HG02840 (cell line): ENCODE results near the gene NBEA.

Experiments
- ATAC-seq: cut with Tn5 transposase; IDR thresholded peaks from one replicate; pipeline ENCODE4 v1.9.1; 2021; ENCODE audit warnings: mild to moderate bottlenecking, moderate library complexity, moderate number of reproducible peaks; ENCODE audit not compliant: unreplicated experiment, low FRiP score

NBEA gene

DNA sequence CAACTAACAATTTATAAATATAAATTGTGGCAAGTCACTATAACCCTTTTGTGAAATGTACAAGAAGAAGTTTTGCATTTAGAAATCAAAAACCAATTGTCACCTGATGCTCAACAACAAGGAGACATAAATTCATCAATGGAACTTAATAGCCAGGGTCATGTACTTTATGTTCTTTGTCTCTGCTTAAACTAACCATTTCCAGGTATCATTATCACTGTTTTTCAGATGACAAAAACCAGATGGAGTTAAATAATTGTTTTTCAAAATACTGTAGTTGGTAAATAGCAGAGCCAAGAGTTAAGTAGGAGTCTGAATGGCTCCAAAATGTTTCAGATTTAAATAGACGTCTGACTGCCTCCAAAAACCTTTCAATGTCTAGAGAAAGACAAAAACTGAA, 606.7 kb downstream of the NBEA start:
- no peak for ATAC-seq

DNA sequence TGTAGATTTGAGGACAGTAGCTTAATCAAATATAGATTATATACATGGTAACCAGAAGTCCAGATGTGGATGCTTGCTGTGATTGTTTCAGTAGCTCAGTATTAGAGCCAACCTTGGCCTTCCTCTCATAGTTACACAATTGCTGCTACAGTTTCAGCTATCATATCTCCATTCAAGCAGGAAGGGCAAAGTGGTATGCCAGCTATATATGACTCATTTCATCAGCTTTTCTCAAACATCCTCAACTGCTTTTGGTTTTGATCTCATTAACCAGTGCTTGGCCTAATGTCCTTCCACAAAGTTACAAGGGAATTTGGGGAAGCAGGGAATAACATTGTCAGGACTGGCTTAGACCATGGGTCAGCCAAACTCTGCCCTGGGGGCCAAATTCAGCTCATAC, 607.4 kb downstream of the NBEA start:
- ATAC-seq = no peak

DNA sequence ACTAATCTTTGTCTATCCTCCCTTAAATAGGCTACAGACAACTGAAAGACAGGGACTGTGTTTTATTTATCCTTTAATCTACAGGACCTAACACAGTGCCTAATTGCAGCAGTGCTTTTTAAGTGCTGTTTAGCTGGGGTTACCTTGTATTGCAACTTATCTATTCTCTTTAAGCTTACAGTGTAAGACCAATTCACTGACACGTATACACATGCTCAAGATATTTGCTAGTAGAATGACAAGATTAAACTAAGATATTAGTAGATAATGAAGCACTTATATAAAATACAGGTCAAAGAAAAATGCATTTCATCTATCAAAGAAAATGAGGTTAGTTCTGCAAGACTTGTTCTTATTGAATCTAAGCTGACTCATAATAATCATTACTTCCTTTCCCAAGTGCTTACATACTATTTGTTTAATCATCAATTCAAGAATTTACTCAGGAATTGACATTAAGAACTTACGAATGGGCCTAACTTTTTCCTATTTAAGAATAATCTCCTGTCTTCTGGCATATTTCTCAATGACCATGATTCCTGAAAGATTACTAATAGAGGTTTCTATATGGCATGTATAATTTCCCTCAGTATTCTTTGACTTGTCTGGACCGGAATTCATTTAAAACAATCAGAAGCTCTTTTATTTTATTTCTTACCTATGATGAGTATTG, 610.2 kb downstream of the NBEA start:
- no peak for ATAC-seq

DNA sequence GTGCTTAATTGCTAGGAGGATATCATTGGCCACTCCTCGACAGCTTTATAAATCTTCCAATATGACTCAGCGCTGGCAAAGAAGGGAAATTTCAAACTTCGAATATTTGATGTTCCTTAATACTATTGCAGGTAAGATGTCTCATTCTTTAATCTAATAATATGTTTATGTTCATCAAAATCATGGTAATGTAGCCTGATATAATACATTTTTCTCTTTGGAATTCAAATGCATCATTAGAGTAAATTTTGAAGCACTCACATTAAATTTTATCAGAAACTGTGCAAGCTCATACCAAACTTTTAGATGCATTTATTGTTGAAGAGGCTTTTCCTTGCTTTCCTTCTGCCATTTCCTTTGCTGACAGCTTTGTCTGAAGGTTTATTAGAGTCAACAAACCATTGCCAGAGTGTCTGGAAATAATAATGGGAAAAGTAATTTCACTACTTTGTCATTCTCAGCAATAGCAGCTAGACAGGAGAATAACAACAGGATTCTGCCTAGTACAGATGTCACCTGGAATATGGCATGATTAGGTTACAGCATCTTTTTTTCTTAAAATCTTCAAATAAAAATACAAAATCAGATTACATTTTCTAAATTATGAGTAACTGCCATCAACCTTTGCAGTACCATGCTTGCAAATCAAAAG, 613.0 kb downstream of the NBEA start:
- no peak for ATAC-seq

DNA sequence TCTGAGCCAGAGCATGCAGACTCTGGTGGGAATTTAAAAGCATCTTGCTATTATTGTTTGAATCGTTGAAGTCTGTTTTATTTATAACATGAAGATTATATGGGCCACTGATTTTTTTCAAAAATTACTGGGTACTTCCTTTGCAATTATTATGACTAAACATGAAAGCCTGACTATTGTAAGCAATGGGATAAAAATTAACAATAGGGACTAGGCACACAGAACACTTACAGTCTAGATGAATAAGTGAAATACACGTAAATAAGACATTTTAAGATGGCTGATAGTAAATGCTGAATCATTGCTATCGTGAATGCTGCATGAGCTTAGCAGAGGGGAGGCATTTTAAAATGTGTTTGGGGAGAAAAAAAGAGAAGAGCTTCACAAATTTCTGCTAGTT, 615.4 kb downstream of the NBEA start:
- no peak for ATAC-seq

DNA sequence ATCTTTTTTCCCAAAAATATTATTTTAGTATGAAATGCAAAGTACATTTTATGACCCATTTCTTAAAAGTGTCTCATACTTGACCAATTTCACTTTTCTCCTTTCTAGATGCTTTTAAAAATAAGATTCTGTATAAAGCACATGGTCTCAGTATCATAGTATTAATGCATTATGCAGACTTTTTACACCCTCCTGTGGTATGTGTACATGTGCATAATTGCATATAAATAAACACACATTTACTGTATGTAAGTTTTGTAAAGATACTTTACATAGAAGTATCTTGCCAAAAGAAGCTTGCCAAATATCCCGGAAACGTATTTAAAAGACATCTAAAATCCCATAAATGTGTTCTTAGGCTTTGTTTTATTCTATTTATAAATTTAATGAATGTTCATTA, 619.5 kb downstream of the NBEA start:
- ATAC-seq = no peak

DNA sequence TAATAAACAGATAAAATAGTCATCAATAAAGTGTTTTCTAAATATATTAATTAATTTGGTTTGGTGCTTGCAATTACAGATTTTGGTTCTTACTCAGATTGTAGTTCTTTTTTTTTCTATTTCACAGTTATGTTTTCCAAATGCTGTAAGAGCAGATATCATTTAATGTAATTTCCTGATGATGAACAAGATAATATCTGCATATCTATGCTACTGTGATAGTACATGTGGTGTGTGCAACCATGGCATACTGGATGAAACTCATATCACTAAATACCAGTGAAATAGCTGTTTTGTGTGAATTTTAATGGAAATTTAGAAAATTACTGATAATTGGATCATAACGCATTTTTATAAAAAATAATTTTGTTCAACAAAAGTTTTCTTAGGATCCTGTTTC, 623.2 kb downstream of the NBEA start:
- no peak for ATAC-seq

DNA sequence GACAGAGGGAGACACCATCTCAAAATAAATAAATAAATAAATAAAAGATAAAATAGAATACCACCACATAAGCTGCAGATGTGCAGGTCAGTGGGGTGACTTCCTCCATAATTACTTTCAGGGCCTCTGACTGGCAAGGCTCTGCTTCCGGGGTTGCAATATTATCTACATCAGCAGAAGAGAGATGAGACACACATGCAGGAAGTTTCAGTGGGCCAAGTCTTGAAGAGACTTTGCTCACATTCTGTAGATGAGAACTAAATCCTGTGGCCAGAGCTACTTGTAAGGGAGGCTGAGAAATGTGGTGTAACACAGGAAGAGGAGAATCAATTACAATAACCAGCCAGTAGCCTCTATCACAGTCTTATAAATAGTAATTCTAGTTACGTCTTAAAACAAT, 624.3 kb downstream of the NBEA start:
- no peak for ATAC-seq

DNA sequence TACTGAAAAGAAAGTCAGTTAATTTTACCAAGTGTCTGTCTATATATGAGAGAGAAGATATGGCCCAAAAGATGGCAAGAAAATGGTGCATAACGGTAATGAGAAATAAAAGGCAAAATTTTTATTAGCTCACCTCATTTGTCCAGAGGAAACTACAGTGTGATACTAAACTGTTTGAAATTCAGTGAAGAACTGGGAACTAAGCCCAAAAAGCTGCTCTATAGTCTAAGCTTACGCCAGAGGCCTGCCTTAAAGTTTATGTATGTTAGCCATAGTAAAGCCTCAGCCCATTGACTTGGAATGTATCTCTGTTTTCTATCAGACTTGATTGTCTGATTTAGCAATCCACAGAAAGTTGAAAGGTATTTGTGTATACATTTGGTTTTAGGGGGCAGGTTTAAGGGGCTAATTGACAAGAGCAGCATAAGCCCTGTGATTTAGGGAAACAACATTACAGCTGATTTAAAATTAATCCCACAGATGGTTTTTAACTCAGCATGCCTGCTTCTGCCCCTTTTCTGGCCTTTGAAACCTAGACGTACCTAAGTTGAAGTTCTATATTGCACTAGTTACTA, 625.4 kb downstream of the NBEA start:
- ATAC-seq = no peak

DNA sequence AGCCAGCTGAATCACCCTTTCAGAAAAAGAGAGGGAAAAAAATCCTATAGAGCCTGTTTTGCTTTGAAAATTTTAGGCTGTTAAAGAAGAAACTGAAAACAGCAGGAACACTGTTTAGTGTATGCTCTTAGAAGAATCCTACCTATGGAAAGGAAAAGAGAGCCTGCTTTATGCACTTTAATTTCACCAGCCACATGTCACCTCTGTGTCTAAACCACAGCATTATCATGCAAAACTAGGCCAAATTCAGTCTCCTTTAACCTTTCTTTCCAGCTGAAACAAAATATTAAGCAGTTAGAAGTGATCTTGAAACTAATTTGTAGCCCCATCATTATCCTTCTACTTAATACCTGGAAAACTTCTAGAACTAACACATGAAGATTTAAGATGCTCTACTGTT, 631.6 kb downstream of the NBEA start:
- no peak for ATAC-seq

DNA sequence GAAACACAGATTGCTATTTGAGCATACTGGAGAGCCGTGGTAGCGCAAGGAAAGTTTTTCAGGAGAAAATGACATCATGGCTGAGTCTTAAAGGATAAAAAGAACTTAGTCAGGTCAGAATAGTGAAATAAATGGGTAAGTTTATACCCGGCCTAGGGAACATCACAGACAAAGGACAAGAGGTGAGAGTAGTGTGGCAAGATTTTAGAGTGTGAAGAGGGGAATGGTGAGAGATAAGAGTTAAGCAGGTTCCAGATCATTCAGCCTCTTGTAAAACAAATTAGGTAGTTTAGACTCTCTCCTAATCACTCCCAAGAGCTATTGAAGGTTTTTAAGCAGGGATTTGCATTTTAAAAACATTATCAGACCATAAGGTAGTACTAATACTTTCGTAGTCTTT, 650.4 kb downstream of the NBEA start:
- ATAC-seq = no peak

DNA sequence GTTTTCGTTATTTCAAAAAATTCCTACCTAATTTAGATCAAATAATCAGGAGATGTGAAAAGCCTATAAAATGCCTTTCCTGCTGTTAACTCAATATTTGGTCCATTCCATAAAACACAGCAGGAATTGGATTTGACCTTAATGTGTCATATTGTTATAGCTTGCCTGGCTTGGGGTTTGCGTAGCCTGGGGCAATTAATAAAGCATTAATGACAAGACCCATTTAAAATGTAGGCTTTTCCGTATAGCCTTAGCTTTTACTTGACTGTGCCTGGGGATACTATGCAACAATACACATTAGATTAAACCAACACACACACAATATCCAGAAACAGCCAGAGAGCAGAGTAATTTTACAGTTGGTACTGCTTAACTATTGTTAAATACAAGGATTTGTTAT, 651.6 kb downstream of the NBEA start:
- no peak for ATAC-seq

DNA sequence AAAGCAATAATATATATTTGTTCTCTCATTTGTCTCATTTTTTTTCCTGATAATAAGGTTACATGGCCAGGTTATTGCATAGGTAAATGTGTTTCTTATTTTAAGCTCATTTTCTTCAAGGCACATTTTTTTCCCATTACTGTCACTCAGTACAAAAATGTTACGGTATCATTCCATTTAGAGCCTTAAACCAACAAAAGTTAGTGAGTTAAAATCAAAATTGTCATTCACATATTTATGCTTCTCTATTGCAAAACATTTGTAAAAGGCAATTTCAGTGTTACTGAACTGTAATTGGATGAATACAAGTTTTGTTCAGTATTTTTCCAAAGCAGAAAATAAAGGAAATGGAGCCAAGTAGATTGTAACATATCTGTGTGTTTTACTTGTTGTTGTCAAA, 652.0 kb downstream of the NBEA start:
- ATAC-seq = no peak

DNA sequence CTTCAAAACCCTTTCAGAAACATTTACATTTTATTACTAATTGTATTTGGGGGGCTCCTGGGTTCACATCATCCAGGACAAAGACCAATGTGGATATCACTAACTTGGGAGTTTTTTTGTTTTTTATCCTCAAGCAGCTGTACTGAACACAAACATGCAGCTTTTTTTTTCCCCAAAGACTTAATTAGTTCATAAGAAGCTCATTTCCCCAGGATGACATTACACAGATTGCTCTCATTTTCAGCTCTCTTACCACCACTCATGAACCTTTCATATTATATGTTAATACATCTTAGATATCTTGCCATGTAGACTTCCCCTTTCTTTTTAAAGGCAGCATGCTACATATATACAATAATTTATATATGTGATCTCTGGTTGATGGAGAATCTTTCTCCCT, 653.1 kb downstream of the NBEA start:
- ATAC-seq = no peak

DNA sequence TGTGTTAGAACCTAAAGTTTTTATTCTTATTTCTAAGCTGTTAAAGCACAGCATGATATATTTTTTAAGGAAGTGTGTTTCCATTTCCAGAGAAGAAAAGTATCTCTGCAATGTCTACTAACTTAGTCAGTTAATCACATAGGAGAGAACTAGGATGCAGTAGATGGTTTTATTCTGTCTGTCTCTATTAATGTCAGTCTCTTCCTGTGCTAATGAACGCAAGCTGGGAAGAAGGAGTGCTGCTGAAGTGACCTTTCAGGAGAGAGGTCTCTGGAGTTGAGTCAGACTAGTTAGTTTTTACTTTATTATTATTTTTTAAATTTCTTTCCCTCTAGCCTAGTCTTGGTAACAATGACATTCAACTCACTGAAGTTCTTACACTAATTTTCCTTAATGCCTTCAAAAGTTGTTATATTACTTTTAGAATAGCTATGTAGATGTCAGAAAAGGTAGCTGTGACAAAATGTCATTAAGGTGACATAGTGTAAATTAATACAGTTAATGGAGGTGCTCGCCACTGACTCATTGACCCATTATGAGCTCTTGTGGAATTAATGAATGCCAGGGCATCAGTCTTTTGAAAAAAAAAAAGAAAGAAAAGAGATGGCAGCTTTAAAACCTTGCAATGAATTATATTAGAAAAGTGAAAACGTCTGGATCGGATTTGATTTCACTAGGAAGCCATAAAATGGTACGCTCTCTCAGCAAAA, 654.4 kb downstream of the NBEA start:
- no peak for ATAC-seq

DNA sequence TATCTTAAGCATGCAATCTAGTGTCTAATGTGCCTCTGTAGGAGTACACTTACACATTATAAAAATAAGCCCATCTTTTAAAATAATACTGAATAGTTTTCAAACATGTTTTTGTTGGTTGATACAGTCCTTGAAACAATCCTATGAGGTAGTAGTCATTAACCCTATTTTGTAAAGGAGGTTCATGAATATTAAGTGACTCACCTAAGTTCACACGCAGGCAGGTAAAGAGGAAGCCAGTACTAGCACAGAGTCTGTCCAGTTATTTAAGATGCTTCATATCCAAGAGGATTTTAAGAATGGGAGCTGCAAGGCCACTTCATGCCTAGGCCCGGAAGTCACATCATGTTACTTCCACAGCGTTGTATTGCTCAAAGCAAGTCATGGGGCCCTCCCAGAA, 655.4 kb downstream of the NBEA start:
- no peak for ATAC-seq

DNA sequence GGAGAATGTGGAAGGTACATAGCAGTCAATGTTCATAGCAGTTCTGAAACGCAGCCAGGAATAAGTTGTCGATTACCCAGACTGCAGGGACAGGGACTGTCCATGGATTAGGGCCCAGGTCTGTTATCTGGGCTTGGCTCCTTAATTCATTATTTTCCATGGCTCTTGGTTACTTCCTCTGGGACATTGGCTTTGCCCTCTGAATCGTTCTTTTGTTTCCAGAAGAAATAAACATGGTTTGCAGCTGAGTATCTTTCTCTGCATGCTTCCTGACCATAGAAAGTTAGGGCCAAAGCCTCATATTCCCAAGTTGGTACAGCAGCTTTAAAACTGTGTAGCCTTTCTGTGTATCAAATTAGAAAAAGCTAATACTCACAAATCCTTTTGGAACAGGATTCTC, 656.2 kb downstream of the NBEA start:
- ATAC-seq = no peak

DNA sequence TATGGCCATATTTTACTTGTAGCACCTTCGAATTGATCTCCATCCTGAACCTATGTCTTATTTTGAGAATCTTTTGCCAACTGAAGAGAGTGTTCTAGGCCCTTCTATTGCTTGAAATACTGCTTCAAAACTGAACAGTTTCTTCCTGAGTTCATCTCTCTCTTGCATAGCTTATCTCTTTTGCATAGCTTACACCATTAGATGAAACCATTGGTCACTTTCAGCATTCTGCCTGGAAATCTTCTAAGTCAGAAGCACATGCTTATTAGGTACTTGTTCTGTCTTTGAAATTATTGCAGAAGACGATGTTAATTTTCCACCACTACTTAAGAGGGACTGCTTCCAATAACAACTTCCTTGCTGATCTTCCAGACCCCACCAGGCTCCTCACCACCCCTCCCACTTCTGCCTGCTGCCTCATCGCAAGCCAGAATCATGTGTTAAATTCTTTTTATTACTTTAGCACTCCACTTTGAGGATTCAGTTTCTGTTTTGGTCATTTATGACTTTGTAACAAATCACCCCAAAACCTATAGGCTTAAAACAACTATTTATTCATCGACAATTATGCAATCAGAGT, 656.8 kb downstream of the NBEA start:
- ATAC-seq = no peak

DNA sequence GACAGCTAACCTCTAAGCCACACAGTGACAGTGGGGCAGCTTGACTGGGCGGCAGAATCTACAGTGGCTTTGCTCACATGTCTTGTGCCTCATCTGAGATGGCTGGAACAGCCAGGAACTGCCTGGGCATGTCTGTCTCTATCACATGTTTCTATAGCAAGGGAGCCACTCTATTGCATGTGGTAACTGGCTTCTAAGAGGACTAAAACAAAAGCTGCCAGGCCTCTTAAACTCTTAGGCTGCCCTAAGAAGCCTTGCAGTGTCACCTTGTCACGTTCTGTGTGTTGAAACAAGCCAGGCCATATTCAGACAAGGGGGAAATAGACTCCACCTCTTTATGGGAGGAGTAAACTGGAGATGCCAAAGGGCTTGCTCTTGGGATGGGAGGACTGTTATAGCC, 657.3 kb downstream of the NBEA start:
- no peak for ATAC-seq

DNA sequence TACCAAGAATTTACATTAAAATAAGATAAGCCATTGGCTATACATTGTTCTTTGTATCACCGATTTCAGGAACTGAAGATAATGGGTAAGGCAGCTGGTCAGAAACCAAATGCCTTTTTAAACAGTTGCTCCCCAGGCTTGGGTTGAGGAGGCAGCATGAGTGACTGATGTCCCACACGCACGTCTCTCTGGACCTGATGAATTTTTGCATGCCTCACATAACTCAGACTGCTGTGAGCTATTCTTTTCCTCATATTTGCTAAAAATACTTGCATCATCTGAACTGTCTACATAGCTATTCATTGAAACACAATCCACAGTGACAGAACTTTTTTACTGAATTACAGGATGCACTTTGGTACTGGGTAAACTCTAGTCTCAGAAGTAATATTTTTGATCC, 658.1 kb downstream of the NBEA start:
- ATAC-seq = no peak

DNA sequence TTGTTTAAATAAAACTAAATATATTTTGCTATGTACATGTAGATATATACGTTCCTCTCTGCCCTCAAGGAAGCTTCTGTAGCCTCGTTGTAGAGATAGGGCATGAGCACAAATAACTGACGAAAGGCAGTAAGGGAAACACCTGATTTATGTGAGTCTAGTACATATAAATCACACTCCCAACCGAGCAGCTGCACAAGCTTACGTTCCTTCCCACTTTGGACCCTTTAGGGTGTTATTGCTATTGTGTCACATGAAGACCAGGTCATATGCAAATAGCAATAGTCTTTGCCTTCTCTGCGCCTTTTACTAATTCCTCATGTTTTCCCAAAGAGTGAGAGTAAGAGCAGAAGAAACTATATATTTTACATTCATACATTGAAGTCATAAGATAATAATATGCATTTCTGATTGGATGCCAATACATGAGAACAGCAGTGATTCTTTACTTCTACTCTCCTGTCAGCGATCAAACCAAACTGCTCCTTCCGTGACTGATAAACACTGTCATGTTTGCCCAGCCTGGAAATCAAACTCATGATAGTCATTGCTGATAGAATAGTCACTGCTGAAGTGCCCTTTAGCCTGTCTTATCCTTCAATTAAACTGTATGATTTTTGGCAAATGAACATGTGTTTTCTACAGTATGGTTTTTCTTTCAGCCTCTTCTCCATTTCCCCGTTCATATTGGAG, 661.7 kb downstream of the NBEA start:
- no peak for ATAC-seq
